Hematopoietic multipotent progenitor cell treated with erythropoietin and hydrocortisone succinate and interleukin-3 and kit ligand, for 4 days (in vitro differentiated cells): ENCODE results near the gene LATS1.
A peak's percentile ranks its signal among the peaks of the same experiment; 100 is the strongest.

Experiments
- DNase-seq: peaks from one replicate; pipeline ENCODE4 v3.0.0-alpha.2; 2015

The LATS1 gene

GRCh38 chr6:149657441-149657840 is 60.5 kb downstream of the LATS1 start:
- DNase-seq, result no peak

DNA sequence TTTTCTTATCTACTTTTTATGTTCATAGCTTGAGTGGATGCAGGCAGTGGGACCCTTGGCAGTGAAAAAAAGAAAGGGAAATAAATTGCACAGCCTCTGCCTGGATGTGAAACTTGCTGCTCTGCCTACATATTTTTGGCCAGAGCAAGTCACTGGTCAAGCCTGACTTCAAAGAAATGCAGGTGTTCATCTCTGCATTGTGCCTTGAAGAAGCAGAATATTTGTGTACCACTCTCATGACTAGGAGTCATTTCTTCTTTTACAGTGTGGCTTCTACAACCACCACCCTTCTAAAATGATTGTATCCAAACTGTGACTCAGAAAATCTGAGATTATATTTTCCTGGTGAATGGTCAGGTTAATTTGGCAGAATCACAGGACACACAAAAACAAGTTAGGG is 66.8 kb downstream of the LATS1 start:
- no peak for DNase-seq

GRCh38 chr6:149648148-149649145 is 69.5 kb downstream of the LATS1 start, which contains the start of gene KATNA1:
Gene KATNA1 (minus strand): TSS chr6:149648714. CDS start chr6:149638547, 10,167 bp downstream.
- DNase-seq, result peak; percentile 95

DNA sequence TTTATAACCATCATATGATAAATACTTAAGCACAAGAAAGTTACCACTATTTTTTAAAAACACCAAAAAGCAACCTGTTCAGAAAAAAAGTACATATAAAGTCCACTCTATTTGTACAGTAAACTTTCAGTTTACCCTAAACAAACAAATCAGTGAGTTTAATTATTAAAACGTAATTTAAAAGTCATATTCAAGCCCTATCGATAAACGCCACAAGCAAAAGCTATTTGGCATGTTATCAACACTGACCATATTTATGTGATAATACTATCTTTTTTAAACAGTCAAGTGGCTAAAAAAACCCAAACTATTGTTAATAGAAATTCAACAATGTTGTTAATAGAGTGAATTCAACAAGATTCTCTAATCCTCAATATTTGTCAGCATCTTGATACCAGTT is 71.3 kb downstream of the LATS1 start:
- peak; percentile 48 for DNase-seq

DNA sequence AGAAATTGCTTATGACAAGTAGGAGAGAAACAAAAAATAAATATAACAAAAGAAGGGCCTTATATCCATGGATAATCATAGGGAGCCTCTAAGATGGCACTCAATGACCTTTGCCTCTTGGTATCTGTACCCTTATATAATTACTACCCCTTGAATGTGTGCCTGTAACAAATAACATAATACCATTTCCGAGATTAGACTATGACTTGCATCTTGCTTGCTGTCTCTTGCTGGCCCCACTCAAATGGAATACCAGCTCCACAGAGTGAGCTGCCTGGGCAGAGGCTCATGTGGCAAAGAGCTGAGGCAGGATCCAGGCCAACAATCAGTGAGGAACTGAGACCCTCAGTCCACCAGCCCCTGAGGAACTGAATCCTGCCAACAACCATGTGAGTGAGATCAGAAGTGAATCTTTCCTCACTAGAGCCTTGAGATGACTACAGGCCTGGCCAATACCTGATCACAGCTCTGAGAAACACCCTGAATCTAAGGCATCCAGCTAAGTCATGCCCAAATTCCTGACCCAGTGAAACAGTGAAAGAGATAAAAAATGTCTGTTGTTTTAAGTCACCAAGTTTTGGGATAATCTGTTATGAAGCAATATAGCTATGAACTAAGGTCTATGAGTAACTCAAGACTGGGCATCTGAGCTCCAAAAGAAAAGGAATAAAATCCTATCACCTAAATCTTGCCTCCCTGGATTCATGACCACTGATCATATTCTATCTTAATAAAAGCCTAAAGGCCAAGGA is 74.9 kb downstream of the LATS1 start:
- DNase-seq, result no peak

- DNase-seq, result no peak
Measured at GRCh38 chr6:149636124-149636523, 81.8 kb downstream of the LATS1 start.

GRCh38 chr6:149634315-149634714 is 83.6 kb downstream of the LATS1 start:
- DNase-seq, result no peak

GRCh38 chr6:149628875-149629510 is 88.9 kb downstream of the LATS1 start:
- DNase-seq, result no peak

DNA sequence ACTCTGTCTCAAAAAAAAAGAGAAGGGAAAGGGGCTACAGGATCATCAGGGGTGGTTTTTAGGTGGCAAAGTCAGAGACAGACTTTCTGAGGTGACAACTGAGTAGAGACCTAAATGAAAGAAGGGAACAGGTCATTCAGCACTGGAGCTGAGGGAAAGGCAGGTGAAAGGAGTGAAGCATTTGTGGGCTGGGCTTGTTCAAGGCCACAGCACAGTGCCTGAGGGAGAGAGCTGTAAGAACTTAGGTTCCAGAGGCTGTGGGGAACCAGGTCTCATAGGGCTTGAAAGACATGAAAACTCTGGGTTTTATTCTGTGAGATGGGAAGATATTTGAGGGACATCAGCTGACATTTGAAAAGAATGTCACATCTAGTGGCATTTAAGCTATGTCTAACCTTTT is 90.2 kb downstream of the LATS1 start:
- no peak for DNase-seq

- no peak for DNase-seq
Measured at GRCh38 chr6:149615805-149616204, 102.1 kb downstream of the LATS1 start.

DNA sequence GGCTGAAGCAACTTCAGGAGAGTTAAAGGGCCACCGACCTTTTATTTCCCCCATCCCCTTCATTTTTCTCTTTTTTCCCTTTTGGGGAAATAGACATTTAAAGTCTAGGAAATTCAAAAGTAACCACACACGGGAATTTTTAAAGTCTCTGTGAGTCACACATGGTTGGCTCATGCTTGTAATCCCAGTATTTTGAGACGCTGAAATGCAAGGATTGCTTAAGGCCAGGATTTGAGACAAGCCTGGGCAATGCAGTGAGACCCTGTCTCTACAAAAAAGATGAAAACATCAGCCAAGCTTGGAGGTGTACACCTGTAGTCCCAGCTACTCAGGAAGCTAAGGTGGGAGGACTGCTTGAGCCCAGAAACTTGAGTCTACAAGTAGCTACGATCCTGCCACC is 103.6 kb downstream of the LATS1 start:
- no peak for DNase-seq

GRCh38 chr6:149608381-149608982 is 109.4 kb downstream of the LATS1 start:
- DNase-seq, result no peak
